ENCODE measurements around the gene ZFYVE28. TPM values are rescaled to one million over a fixed set of nuclear protein-coding genes. Genes with fewer than 3 reads are reported as not detected.

ZFYVE28 gene
- polyA plus RNA-seq, 4 donors, result 2.3 to 3.1 (median 2.7) TPM

DNA sequence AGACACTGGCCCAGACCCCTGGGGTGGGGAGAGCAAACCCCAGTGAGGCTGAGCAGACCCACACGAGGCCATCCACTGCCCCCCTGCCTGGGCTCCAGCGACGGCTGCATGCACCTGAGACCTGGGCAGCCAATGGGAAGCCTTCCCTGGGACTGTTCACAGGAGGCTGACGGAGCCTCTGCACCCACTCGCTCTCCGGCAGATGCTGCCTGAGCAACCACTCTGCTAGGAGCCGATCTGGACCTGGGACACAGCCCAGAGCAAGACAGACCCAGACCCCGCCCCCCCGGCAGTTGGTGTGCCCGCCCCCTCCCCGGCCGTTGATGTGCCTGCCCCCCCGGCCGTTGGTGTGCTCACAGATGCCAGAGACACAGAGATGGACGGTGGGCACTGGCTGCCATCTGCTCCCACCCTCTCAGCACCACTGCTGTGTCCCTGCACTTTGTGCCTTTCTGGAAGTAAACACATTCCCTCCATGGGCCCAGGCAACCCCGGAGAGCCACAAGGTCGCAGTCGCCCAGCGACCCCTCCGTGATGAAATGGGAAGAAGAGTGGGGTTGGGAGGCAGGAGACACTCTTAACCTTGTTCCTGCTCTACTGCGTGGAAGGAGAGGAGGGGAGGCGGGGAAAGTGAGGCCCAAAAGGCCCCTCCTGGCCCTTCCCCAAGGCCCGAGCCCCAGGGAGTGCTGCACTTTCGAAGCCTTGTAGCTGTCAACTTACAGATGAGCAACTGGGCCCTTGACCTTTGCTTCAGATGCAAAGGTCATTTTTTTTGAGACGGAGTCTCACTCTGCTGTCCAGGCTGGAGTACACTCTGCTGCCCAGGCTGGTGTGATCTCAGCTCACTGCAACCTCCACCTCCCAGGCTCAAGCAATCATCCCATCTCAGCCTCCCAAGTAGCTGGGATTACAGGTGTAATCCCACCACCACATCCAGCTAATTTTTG lies 62.0 kb downstream of the ZFYVE28 start:
- DNase-seq (ENCODE audit: low read depth in 4 of 4, low spot score in 2 of 4), result no peak

DNA sequence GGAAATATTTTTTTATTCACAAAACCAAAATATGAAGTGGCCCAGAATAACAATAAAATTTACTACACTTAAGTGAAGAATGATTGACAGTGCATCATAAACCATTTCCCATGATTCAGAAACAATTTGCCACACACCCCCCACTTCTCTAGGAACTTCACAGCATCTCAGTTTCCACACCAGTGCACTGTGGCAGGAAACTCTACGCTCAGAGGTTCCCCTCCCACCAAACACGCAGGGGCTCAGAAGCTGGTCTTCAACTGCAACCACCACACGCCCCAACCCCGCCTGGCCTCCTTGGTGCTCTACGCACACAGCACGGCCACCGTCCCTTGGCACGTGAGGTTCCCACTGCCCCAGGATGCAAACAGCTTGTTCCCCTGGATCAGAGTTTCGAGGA lies 63.7 kb downstream of the ZFYVE28 start:
- DNase-seq (ENCODE audit: low read depth in 4 of 4, low spot score in 2 of 4), result no peak

GRCh38 chr4:2354118-2354517 lies 64.3 kb downstream of the ZFYVE28 start:
- no peak for DNase-seq (ENCODE audit: low read depth in 4 of 4, low spot score in 2 of 4)

GRCh38 chr4:2353222-2354107 lies 65.0 kb downstream of the ZFYVE28 start:
- DNase-seq (ENCODE audit: low read depth in 4 of 4, low spot score in 2 of 4), result no peak

DNA sequence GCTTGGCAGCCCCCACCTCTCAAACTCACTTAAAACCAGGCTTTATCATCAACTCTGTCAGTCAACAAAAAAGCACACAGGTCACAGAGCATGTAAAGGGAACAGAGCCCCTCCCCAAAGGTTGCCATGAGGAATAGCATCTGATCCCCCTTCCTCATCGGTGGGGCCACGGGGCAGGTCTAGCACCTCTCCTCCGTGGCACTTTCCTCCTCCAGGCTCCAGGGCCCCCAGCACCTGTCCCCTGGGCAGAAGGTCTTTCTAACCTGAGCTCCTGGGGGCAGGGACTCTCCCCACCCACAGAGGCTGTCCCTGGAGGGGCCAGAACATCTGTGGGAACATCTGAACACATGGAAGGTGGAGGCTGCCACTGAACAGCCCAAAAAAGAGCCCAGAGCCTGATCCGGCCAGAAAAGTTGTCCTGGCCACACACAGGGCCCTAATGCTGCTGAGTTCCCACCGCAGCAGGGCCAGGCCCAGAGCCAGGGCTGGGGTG lies 65.7 kb downstream of the ZFYVE28 start:
- DNase-seq (ENCODE audit: low read depth in 4 of 4, low spot score in 2 of 4), result no peak

GRCh38 chr4:2352171-2352570 lies 66.3 kb downstream of the ZFYVE28 start:
- DNase-seq (ENCODE audit: low read depth in 4 of 4, low spot score in 2 of 4), result no peak

DNA sequence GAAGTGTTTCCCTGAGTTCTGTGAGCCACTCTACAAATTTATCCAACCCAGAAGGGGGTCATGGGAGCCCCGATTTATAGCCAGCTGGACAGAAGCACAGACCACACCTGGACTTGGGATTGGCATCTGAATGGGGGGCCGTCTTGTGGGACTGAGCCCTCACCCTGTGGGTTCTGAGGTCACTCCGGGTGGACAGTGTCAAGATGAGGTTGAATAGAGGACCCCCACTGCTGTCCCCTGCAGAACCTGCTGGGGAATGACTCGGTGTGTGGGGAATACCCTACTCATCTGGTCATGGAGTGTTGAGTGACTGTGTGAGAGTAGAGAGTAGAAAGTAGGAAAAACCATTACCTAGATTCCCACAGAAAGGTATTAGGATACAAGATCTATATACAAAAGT lies 67.5 kb downstream of the ZFYVE28 start:
- no peak for DNase-seq (ENCODE audit: low read depth in 4 of 4, low spot score in 2 of 4)

DNA sequence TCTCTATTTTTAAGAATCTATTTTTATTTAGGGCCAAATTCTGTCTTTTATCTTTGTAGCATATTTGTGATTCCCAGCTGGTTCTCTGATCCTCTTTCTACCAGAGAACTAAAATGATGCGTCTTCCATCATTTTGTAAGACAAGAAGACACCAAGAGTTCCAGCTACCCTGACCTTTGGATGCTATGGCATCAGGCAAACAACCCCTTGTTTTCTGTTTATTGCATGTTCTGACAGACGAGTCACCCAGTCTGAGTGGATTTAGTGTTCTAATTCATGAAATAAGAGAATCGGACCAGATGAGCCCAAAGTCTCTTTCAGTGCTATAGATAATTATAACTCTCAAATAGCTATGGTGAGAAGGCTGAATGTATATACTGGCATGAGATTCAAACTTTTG lies 69.7 kb downstream of the ZFYVE28 start:
- no peak for DNase-seq (ENCODE audit: low read depth in 4 of 4, low spot score in 2 of 4)

GRCh38 chr4:2347190-2347589 lies 71.3 kb downstream of the ZFYVE28 start:
- no peak for DNase-seq (ENCODE audit: low read depth in 4 of 4, low spot score in 2 of 4)

- DNase-seq (ENCODE audit: low read depth in 4 of 4, low spot score in 2 of 4), result no peak
Observed at GRCh38 chr4:2343476-2343875, 75.0 kb downstream of the ZFYVE28 start.

GRCh38 chr4:2341911-2342652 lies 76.4 kb downstream of the ZFYVE28 start:
- no peak for DNase-seq (ENCODE audit: low read depth in 4 of 4, low spot score in 2 of 4)

- DNase-seq (ENCODE audit: low read depth in 4 of 4, low spot score in 2 of 4), result no peak
Observed at GRCh38 chr4:2341261-2341841, 77.1 kb downstream of the ZFYVE28 start.

DNA sequence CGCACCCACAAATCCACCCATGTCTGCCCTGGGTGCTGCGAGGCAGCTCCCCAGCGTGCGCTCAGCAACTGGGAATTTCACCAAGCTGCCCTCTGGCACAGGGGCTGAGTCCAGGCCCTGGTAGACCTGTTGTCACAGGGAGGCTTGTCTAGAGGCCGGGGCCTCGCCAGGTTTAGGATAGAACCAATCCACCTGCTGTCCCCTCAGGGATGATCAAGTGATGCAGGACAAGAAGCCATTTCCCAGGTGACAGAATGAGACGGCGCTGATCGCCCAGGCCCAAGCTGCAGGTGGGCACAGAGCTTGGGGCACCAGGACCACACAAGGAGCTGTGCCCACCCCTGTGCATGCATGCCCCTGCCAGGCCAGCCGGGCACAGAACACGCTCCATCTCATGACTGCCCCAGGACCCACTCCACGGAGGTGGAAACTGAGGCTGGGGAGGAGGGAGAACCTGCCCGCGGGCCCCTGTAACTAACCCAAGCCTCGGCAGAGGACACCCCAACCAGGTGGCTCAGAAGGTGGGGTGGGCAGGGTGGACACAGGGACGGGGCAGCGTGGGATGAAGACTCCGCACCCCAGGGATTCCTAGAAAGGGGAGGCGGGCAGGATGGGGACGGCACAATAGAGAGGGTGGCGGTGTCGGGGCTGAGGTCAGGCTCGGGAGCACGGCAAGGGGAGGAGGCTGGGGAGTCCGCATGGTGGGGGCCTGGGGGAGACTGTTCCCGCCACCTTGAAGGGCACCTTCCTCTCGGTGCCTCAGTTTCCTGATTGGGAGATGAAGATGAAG lies 78.0 kb downstream of the ZFYVE28 start:
- DNase-seq (ENCODE audit: low read depth in 4 of 4, low spot score in 2 of 4), result no peak

DNA sequence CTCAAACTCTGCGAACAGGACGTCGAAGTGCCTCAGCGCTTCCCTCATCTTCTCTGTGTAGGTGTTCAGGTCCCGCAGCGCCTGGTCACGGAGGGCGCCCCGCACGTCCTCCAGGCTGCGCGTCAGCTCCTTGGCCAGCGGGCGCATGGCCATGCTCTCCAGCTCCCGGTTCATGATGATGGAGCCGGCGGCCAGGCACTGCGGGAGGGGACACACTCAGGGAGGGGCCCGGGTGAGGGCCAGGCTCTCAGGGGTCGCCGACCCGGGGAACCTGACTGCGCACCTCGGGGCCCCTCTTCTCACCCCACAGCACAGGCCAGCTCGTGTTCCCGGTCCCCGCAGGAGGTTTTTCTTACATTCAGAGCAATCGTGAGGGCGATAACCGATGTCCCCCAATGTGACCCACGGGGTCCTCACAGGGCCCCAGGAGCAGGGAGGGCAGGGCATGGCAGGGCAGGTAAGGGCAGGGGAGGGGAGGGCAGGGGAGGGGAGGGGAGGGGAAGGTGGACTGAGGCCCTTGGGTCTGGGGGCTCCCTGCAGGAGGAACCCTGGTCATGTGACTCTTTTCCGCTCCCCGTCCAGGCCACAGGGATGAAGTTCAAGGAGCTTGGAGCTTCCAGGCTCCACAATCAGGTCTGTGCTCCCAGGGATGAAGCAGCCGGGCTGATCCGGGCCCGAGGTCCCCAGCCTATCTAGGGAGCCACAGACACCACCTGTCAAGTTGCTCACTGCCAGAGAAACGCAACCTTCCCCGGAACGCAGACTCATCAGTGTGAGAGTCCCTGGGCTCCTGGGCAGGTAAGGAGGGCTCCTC lies 78.8 kb downstream of the ZFYVE28 start:
- no peak for DNase-seq (ENCODE audit: low read depth in 4 of 4, low spot score in 2 of 4)

- no peak for DNase-seq (ENCODE audit: low read depth in 4 of 4, low spot score in 2 of 4)
Observed at GRCh38 chr4:2338754-2339457, 79.5 kb downstream of the ZFYVE28 start.

GRCh38 chr4:2337896-2338295 lies 80.5 kb downstream of the ZFYVE28 start:
- no peak for DNase-seq (ENCODE audit: low read depth in 4 of 4, low spot score in 2 of 4)

DNA sequence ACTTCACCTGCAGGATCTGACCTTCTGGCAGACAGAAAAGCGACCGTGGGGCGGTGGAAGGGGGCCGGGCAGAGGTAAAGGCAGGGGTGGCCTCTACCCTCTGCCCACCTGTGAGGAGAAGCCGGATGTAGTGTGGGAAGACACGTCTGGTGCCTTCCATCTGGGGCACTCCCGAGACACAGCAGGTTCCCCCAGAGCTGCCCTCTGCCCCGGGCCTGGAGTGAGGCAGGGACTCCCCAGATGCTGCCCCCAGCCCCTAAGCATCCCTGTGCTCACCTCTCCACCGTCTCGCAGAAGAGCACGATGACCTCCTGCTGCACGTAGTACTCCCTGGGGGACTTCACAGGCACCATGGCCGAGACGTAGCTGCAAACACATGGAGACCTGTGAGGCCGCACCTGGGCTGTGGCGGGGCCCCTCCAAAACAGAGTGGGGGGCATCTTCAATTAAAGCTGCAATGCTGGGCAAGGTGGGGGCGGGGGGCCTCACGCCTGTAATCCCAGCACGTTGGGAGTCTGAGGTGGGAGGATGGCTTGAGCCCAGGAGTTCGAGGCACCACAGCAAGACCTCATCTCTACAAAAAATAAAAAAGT lies 81.2 kb downstream of the ZFYVE28 start:
- no peak for DNase-seq (ENCODE audit: low read depth in 4 of 4, low spot score in 2 of 4)

GRCh38 chr4:2336659-2337058 lies 81.8 kb downstream of the ZFYVE28 start:
- DNase-seq (ENCODE audit: low read depth in 4 of 4, low spot score in 2 of 4), result no peak
